ENCODE data around the gene KRTAP10-1. TPM values are rescaled to one million over a fixed set of nuclear protein-coding genes. Genes with fewer than 3 reads are reported as not detected.

The KRTAP10-1 gene
- total and polyA plus RNA-seq, 9 of the 15 experiments (the other 6 are each of a cell fraction or from before 2014, with no cell fraction given): not detected

DNA sequence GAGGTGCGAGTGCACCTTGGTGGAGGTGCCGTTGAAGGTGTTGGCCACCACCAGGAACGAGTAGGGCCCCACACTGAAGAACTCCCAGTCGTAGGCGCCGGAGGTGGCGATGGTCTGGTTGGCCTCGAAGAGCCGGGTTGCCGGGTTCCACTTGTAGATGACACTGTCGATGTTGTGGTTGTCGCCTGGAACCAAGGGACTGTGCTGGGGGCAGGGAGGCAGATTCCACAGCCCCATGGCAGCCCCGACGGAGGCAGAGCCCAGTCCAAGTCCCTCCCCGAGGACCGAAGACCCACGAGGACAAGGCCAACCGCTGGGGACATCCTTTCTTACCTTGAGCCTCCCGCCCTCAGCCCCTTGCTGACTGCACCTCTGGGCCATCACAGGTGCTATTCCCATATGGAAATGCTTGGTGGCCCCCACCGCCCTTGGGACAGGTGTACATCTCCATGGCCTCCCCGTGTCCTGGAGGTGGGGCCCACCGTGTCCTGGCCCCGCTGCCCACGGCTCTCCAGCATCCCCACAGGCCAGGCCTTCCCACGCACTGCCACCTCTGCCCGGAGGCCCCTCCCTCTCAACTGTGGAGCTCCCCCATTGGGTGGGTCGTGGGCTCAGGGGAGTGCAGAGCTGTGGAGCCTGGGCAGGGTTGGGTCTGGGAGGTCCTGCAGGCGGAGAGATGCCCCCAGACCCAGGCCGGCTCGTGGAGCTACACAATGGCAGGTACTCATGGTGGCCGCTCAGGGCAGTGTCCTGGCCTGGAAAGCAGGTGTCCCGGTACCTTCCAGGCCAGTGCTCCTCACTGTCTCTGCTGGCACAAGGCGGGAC is 17.9 kb downstream of the KRTAP10-1 start:
- no peak for ATAC-seq

DNA sequence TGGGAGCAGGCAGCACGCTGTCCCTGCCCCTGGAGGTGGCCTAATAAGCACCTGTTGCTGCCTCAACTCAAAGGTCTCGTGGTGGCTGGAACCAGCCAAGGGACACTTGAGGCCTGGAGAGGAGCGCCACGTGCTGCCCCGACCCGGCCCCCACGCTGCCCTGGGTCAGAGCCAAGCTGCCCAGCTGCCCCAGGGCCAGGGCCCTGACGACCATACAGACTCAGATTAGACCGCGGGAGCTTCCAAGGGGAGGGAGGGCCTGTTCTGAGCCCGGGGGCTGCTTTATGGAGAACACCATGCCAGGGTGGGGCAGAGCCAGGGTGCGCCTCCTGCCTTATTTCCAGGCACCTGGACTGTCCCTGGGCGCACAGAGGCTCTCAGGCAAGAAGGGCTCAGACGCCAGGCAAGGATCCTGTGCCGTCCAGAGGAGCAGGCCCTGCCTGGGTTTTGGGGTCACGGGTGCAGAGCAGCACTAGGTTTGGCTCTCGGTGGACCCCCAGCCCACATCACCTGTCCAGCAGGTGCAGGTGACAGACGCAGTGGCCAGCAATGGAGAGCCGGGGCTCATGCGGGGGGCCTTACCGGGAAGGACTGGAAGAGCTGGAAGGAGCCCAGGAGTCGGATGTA is 18.6 kb downstream of the KRTAP10-1 start:
- POLR2A ChIA-PET: interaction anchor here (0.8 kb wide), 2 partner anchors 151 to 255 kb away, joined by 3 read pairs; no protein-coding TSS in a partner anchor
- BruUV-seq (replicated peaks): no TSS peak

More for the DNA sequence above, 17.9 kb downstream of the KRTAP10-1 start:
- Histone ChIP-seq H4K20me1 (replicated peaks; ENCODE audit: control insufficient read depth, insufficient read depth, low read length) (0 out of 2 replicates have a peak, but pooled peaks cover 2% of the 10 kb centered on the region), H3K79me2 (ENCODE audit: control insufficient read depth, insufficient read depth, low read length) (no peaks in the 10 kb centered on the region), H2AFZ (ENCODE audit: low read depth, low read length) (no peak overlapping the region), H3K36me3 (ENCODE audit: control insufficient read depth, insufficient read depth, low read length) (no peaks in the 10 kb centered on the region), H3K9me1 (ENCODE audit: control insufficient read depth, insufficient read depth, low read length) (no peaks in the 10 kb centered on the region), H3K9me3 (replicated peaks; ENCODE audit: control insufficient read depth, insufficient read depth, low read depth, low read length) (peaks cover 21% of the 10 kb centered on the region; the same call in 1 of the 2 replicates), H3K4me1 (replicated peaks in 1 of 2; ENCODE audit: control insufficient read depth in 2 of 2, insufficient read depth in 2 of 2, low read length in 2 of 2) (peaks cover 0 to 26% of the 10 kb centered on the region in 2 experiments; a peak in 3 of 5 replicates), H3K4me3 (no peak overlapping the region), H3K27me3 (ENCODE audit: control insufficient read depth in 2 of 2, insufficient read depth in 2 of 2, low read length in 2 of 2) (peaks cover 5 to 29% of the 10 kb centered on the region in 2 experiments; a peak in 3 of 5 replicates), H3K9ac (ENCODE audit: insufficient read depth in 1 of 2, low read depth in 2 of 2, low read length in 2 of 2) (no peak overlapping the region), H3K27ac (ENCODE audit: extremely low read depth, low read depth, low read length) (no peak overlapping the region), H3K4me2 (ENCODE audit: insufficient read depth, low read length) (no peak overlapping the region)
- in situ Hi-C loops (cut with MboI): no loop called here
- ChIA-PET POLR2A (interaction anchor here (0.8 kb wide), 2 partner anchors 150 to 254 kb away, joined by 3 read pairs; no protein-coding TSS in a partner anchor), CTCF (ENCODE audit: low intra/inter-chr PET ratio) (no interaction called here)
- TF ChIP-seq MTF1 (CRISPR knock-in tag; IDR thresholded peaks at IDR 0.05; ENCODE audit: borderline replicate concordance) (no peak), POLR2AphosphoS2 (IDR thresholded peaks at IDR 0.05; ENCODE audit: low read length) (no peak)
- BruUV-seq (replicated peaks): no TSS peak
- FAIRE-seq: no peak
- no peak for DNase-seq (ENCODE audit: extremely low read depth in 1 of 4, low spot score in 3 of 4)
- WGBS (ENCODE audit: insufficient coverage, low coverage, missing lambda C conversion rate): 4% methylated on average over 32 of the region's 33 CpGs
- intact Hi-C loops (cut with micrococcal nuclease): no loop called here

More for the DNA sequence above, 18.6 kb downstream of the KRTAP10-1 start:
- no peak for DNase-seq (ENCODE audit: extremely low read depth in 1 of 4, low spot score in 3 of 4)
- H4K20me1 ChIP-seq (replicated peaks; ENCODE audit: control insufficient read depth, insufficient read depth, low read length): no peaks in the 10 kb centered on the region
- peaks cover 0 to 22% of the 10 kb centered on the region in 2 experiments; a peak in 2 of 5 replicates for H3K27me3 ChIP-seq (ENCODE audit: control insufficient read depth in 2 of 2, insufficient read depth in 2 of 2, low read length in 2 of 2)
- TF ChIP-seq, protein P1, sequence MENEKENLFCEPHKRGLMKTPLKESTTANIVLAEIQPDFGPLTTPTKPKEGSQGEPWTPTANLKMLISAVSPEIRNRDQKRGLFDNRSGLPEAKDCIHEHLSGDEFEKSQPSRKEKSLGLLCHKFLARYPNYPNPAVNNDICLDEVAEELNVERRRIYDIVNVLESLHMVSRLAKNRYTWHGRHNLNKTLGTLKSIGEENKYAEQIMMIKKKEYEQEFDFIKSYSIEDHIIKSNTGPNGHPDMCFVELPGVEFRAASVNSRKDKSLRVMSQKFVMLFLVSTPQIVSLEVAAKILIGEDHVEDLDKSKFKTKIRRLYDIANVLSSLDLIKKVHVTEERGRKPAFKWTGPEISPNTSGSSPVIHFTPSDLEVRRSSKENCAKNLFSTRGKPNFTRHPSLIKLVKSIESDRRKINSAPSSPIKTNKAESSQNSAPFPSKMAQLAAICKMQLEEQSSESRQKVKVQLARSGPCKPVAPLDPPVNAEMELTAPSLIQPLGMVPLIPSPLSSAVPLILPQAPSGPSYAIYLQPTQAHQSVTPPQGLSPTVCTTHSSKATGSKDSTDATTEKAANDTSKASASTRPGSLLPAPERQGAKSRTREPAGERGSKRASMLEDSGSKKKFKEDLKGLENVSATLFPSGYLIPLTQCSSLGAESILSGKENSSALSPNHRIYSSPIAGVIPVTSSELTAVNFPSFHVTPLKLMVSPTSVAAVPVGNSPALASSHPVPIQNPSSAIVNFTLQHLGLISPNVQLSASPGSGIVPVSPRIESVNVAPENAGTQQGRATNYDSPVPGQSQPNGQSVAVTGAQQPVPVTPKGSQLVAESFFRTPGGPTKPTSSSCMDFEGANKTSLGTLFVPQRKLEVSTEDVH (IDR thresholded peaks at IDR 0.05; ENCODE audit: low read depth, partially characterized antibody): no peak
- TF ChIP-seq POLR2G (IDR thresholded peaks at IDR 0.05; ENCODE audit: low read depth, low read length): 0 out of 2 replicates have a peak, but pooled peaks have one; percentile 17
- H3K9me1 ChIP-seq (ENCODE audit: control insufficient read depth, insufficient read depth, low read length): no peaks in the 10 kb centered on the region
- no peak overlapping the region for H3K4me3 ChIP-seq
- 11% methylated on average over 22 of the region's 22 CpGs for WGBS (ENCODE audit: insufficient coverage, low coverage, missing lambda C conversion rate)
- no peak overlapping the region for H2AFZ ChIP-seq (ENCODE audit: low read depth, low read length)
- no peak for ATAC-seq
- CTCF ChIA-PET (ENCODE audit: low intra/inter-chr PET ratio): no interaction called here
- H3K4me1 ChIP-seq (replicated peaks in 1 of 2; ENCODE audit: control insufficient read depth in 2 of 2, insufficient read depth in 2 of 2, low read length in 2 of 2): peaks cover 0 to 31% of the 10 kb centered on the region in 2 experiments; a peak in 3 of 5 replicates
- FAIRE-seq: no peak
- intact Hi-C loops (cut with micrococcal nuclease) (no loop called here), in situ Hi-C loops (cut with MboI) (no loop called here)
- peaks cover 21% of the 10 kb centered on the region; the same call in 1 of the 2 replicates for H3K9me3 ChIP-seq (replicated peaks; ENCODE audit: control insufficient read depth, insufficient read depth, low read depth, low read length)
- no peak overlapping the region for H3K27ac ChIP-seq (ENCODE audit: extremely low read depth, low read depth, low read length)
- H3K79me2 ChIP-seq (ENCODE audit: control insufficient read depth, insufficient read depth, low read length): no peaks in the 10 kb centered on the region
- H3K9ac ChIP-seq (ENCODE audit: insufficient read depth in 1 of 2, low read depth in 2 of 2, low read length in 2 of 2): no peak overlapping the region
- no peak overlapping the region for H3K4me2 ChIP-seq (ENCODE audit: insufficient read depth, low read length)
- no peaks in the 10 kb centered on the region for H3K36me3 ChIP-seq (ENCODE audit: control insufficient read depth, insufficient read depth, low read length)

Measured in K562 (cell line).